ENCODE data around the gene TNK2. TPM values are rescaled to one million over a fixed set of nuclear protein-coding genes. Genes with fewer than 3 reads are reported as not detected.

The TNK2 gene
- total and polyA plus RNA-seq, 2 donors (not counting 3 experiments of a cell fraction or from before 2014, with no cell fraction given) = 18.6 to 71.6 TPM

GRCh38 chr3:195859846-195860411 is 48.4 kb downstream of the TNK2 start:
- no peaks in the 10 kb centered on the region for H3K79me2 ChIP-seq (ENCODE audit: control insufficient read depth, insufficient read depth, low read length)
- no peak overlapping the region for H3K4me3 ChIP-seq (replicated peaks in 1 of 3; ENCODE audit: insufficient read depth in 1 of 3, low read depth in 1 of 3, low read length in 3 of 3)
- TF ChIP-seq FOS (IDR thresholded peaks at IDR 0.05; ENCODE audit: borderline replicate concordance, insufficient read depth, low read length) = no peak
- no peak for TF ChIP-seq GATA2 (IDR thresholded peaks at IDR 0.05; ENCODE audit: insufficient read depth, insufficient read length, low read depth, low read length)
- TF ChIP-seq EZH2 (IDR thresholded peaks at IDR 0.05; ENCODE audit: borderline replicate concordance, low read depth, low read length, severe bottlenecking) = no peak
- no peak for TF ChIP-seq MYC (IDR thresholded peaks at IDR 0.05; ENCODE audit: low read depth, low read length)
- no peak for TF ChIP-seq CTCF (IDR thresholded peaks at IDR 0.05; ENCODE audit: extremely low read depth in 1 of 2, insufficient read depth in 1 of 2, low read depth in 1 of 2, low read length in 2 of 2)
- no peak for TF ChIP-seq POLR2A (IDR thresholded peaks at IDR 0.05; ENCODE audit: low read depth, low read length)
- TF ChIP-seq JUN (IDR thresholded peaks at IDR 0.05; ENCODE audit: borderline replicate concordance, insufficient read depth, insufficient read length, low read depth) = no peak
- TF ChIP-seq MAX (IDR thresholded peaks at IDR 0.05; ENCODE audit: insufficient read depth, insufficient read length) = no peak
- no peak for TF ChIP-seq POLR2AphosphoS5 (IDR thresholded peaks at IDR 0.05; ENCODE audit: insufficient read depth, low read depth, low read length)
- no TSS peak for BruUV-seq (replicated peaks)
- H3K9me1 ChIP-seq (replicated peaks; ENCODE audit: control insufficient read depth, extremely low read depth, insufficient read depth, low read length) = no peaks in the 10 kb centered on the region
- dilution Hi-C loops (cut with MboI; ENCODE audit: extremely low pct_ligation_motif_present, low sequenced_read_pairs) = no loop called here
- H3K27me3 ChIP-seq (ENCODE audit: control insufficient read depth in 2 of 2, insufficient read depth in 2 of 2, low read length in 2 of 2) = no peaks in the 10 kb centered on the region
- peaks cover 0 to 5% of the 10 kb centered on the region in 2 experiments for H3K36me3 ChIP-seq (ENCODE audit: control insufficient read depth in 2 of 2, extremely low read depth in 1 of 2, insufficient read depth in 2 of 2, low read length in 2 of 2)
- DNase-seq (ENCODE audit: low read depth, low spot score) (no peak), FAIRE-seq (no peak)
- peak overlapping the region; percentile 14 for H2AFZ ChIP-seq (ENCODE audit: low read depth, low read length)
- H4K20me1 ChIP-seq (replicated peaks; ENCODE audit: control insufficient read depth, extremely low read depth, insufficient read depth, low read length) = no peaks in the 10 kb centered on the region
- H3K4me2 ChIP-seq (ENCODE audit: insufficient read depth, low read length) = no peak overlapping the region
- no peaks in the 10 kb centered on the region for H3K9me3 ChIP-seq (replicated peaks; ENCODE audit: control insufficient read depth, insufficient read depth, low read length)
- CTCF ChIA-PET = interaction anchor here (0.6 to 11.6 kb wide), 30 partner anchors 9 to 589 kb away, joined by 3 to 454 read pairs (median 4); partner anchors contain the start of genes TNK2 and XXYLT1
- intact Hi-C loops (cut with micrococcal nuclease) = loop anchor here (1.0 to 10.0 kb wide), 4 partner anchors 34 to 315 kb away; partner anchors contain the start of gene PPP1R2
- no peak overlapping the region for H3K9ac ChIP-seq (replicated peaks; ENCODE audit: extremely low read depth, insufficient read depth, low read length)
- no peaks in the 10 kb centered on the region for H3K4me1 ChIP-seq (ENCODE audit: control insufficient read depth, extremely low read depth, insufficient read depth, low read length)
- no peak overlapping the region for H3K27ac ChIP-seq (ENCODE audit: insufficient read depth, low read depth, low read length)
- POLR2A ChIA-PET = no interaction called here

Measured in endothelial cell of umbilical vein (primary cell).